ENCODE results near the gene ZSCAN30.

DNA sequence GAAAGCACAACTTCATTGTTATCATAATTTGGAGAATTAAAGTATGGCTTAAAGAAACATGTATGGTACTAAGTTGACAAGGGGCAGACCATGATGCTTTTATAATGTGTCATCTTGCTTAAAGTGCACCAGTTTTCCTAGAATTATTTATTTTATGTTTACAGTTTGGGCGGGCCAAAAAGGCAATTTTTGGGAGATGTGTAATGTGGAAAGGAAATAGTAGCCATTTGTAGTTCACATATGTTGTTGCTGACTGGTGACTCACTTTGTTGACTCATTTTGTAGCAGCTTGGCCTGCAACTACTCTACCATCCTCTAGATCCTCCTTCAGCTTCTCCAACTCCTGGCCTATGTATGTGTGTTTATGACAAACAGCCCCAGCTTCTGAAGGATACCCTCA is 7.7 kb downstream of the ZSCAN30 start:
- TF ChIP-seq, protein P1, sequence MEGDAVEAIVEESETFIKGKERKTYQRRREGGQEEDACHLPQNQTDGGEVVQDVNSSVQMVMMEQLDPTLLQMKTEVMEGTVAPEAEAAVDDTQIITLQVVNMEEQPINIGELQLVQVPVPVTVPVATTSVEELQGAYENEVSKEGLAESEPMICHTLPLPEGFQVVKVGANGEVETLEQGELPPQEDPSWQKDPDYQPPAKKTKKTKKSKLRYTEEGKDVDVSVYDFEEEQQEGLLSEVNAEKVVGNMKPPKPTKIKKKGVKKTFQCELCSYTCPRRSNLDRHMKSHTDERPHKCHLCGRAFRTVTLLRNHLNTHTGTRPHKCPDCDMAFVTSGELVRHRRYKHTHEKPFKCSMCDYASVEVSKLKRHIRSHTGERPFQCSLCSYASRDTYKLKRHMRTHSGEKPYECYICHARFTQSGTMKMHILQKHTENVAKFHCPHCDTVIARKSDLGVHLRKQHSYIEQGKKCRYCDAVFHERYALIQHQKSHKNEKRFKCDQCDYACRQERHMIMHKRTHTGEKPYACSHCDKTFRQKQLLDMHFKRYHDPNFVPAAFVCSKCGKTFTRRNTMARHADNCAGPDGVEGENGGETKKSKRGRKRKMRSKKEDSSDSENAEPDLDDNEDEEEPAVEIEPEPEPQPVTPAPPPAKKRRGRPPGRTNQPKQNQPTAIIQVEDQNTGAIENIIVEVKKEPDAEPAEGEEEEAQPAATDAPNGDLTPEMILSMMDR (IDR thresholded peaks at IDR 0.05): no peak
- TF ChIP-seq POLR2A (IDR thresholded peaks at IDR 0.05): no peak

Measured in thyroid gland (tissue), 4 donors.